GM20431 (cell line): Measurements from ENCODE around the gene NAB2.

Experiments used
- in situ Hi-C: fragments of 300-500 bp; cut with MseI, MboI; formaldehyde crosslinking; loops from one replicate; pipeline ENCODE4 v1.15.0; 2020; ENCODE audit warnings: low sequenced_read_pairs; ENCODE audit not compliant: unreplicated experiment

Gene NAB2

GRCh38 chr12:57128519-57129247, 39.8 kb downstream of the NAB2 start:
- in situ Hi-C loops: loop anchor here (5.0 kb wide), 1 partner anchor 49 kb away; no protein-coding TSS in a partner anchor

- in situ Hi-C loops: loop anchor here (5.0 kb wide), 1 partner anchor 48 kb away; no protein-coding TSS in a partner anchor
These were observed 40.5 kb downstream of the NAB2 start for GRCh38 chr12:57129321-57129842.

- in situ Hi-C loops: loop anchor here (5.0 kb wide), 1 partner anchor 47 kb away; no protein-coding TSS in a partner anchor
These were observed 41.0 kb downstream of the NAB2 start for GRCh38 chr12:57129889-57130288.

GRCh38 chr12:57130941-57131340, 42.0 kb downstream of the NAB2 start:
- in situ Hi-C loops: no loop called here

- in situ Hi-C loops: no loop called here
These were observed 43.2 kb downstream of the NAB2 start for GRCh38 chr12:57131896-57132744.

- in situ Hi-C loops: no loop called here
These were observed 44.2 kb downstream of the NAB2 start for GRCh38 chr12:57133013-57133569.

GRCh38 chr12:57133916-57134315, 45.0 kb downstream of the NAB2 start:
- in situ Hi-C loops: no loop called here

- in situ Hi-C loops: no loop called here
These were observed 46.0 kb downstream of the NAB2 start for GRCh38 chr12:57134949-57135348.

GRCh38 chr12:57135527-57136326, 46.8 kb downstream of the NAB2 start:
- in situ Hi-C loops: no loop called here

- in situ Hi-C loops: no loop called here
These were observed 49.8 kb downstream of the NAB2 start for GRCh38 chr12:57138526-57139272.

- in situ Hi-C loops: no loop called here
These were observed 51.1 kb downstream of the NAB2 start for GRCh38 chr12:57139796-57140649.

GRCh38 chr12:57141249-57141648, 52.3 kb downstream of the NAB2 start:
- in situ Hi-C loops: no loop called here

GRCh38 chr12:57142121-57142520, 53.2 kb downstream of the NAB2 start:
- in situ Hi-C loops: no loop called here

GRCh38 chr12:57142727-57143126, 53.8 kb downstream of the NAB2 start:
- in situ Hi-C loops: no loop called here

- in situ Hi-C loops: no loop called here
These were observed 54.5 kb downstream of the NAB2 start for GRCh38 chr12:57143454-57143853.
